ENCODE results near the gene MAGIX.
"Not testable (repeated sequence)": the region's sequence is repeated elsewhere in the genome, so short reads cannot be mapped to it uniquely, and the experiment has no call there.

MAGIX gene

DNA sequence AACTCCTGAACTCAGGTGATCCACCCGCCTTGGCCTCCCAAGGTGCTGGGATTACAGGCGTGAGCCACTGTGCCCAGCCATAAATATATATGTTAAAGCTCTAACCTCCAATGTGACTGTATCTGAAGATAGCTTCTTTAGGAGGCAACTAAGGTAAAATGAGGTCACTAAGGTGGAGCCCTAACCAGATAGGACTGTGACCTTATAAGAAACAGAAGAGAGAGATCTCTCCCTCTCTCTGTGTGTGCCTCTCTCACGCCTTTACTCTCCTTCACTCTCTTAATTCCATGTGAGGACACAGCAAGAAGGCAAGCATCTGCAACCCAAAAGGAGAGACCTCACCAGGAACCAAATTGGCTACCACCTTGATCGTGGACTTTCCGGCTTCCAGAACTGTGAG lies 926 bp upstream of the MAGIX start:
- DNase-seq: no peak

DNA sequence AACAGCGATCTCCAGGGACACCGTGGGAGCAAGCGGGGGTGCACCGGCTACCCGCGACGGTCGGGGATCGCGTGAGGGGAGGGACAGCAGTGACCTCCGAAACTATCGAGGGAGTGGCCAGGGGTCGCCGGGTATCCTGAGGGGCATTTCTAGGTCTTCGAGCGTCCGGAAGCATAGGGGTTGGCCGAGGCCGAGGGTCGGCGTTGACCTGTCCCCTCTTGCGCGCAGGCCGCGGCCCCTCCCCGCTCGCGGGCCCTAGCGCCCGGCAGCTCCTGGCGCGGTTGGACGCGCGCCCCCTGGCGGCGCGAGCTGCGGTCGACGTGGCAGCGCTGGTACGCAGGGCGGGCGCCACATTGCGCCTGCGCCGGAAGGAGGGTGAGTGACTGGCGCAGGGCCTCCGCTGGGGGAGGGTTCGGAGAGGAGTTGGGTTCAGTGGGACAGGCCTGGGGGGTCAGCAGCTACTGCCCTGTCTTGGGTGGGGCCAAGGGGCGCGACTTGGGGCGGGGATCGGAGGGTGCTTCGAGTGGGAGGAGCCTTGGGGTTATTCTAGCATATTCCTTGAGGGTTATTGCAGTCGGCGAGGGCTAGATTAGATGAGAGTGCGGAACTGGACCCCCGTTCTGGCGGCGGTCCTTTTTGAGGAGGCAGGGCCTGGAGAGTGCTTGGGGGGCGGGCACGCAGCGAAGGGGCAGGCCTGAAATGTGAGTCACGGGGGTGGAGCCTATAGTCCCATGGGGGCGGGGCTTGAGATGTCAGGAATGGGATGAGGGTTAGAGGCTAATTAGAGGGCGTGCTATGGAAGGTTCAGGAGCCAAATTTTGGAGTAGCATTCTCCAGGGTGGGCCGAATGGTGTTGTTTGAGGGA lies 1.2 kb downstream of the MAGIX start:
- peak; percentile 85 for DNase-seq

DNA sequence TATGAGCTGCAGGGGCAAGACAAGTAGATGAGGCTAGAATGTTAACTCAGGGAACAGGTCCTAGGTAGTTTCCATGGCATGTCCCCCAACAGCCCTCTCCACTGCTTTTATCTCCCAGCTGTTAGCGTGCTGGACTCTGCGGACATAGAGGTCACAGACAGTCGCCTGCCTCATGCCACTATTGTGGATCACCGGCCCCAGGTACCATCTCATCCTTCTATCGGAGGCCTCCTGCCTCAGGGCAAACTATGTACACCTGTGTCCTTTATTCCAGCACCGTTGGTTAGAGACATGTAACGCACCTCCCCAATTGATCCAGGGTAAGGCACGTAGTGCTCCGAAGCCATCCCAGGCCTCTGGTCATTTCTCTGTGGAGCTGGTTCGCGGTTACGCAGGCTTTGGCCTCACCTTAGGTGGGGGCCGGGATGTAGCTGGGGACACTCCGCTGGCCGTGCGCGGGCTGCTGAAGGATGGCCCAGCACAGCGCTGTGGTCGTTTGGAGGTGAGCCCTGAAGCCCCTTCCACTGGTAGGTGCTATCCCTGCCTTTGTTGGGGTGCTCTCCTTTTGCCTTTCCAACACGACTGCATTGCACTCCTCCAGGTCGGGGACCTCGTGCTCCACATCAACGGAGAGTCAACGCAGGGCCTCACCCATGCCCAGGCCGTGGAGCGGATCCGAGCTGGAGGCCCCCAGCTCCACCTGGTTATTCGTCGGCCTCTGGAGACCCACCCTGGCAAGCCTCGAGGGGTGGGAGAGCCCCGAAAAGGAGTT lies 2.2 kb downstream of the MAGIX start:
- no peak for DNase-seq

GRCh38 chrX:49165901-49166881 lies 3.6 kb downstream of the MAGIX start:
- no peak for DNase-seq

GRCh38 chrX:49166914-49167739 lies 4.6 kb downstream of the MAGIX start:
- peak; percentile 75 for DNase-seq

DNA sequence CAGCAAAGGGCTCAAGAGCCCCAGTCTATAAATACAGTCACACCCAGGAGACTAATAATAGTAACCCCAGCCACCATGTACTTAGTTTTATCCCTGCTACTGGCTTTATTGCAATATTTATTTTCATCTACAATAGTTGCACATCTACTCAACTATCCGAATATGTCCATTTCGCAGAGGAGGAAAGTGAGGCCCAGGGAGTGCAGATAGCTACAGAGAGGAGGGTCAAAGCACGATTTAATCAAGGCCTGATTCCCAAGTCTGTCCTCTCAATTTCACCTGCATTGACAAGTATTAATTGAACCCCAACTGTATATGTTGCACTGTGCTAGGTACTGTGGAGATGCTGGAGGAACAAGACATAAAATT lies 5.2 kb downstream of the MAGIX start:
- no peak for DNase-seq

DNA sequence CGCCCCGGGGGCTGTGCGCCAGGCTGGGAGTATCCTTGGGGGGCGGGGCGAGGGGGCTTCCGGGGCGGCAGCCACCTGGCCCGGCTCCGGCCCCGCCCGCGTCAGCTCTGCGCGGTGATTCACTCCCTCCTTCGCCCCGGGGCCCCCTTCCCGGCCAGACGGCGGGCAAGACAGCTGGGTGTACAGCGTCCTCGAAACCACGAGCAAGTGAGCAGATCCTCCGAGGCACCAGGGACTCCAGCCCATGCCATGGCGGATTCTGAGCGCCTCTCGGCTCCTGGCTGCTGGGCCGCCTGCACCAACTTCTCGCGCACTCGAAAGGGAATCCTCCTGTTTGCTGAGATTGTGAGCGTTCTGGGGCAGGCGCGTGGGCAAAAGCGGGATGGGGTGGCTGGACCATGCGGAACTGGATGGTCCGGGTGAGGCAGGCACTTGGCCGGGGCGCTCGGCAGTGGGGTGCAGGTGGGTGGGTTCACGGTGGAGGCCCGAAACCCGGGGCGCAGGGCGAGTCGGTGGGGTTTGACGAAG lies 9.3 kb downstream of the MAGIX start, which contains the start of gene PLP2:
Gene PLP2 (plus strand): TSS at position 147 of the 528 bp plus-strand sequence. CDS start 103 bp downstream, at position 250.
- DNase-seq: peak; percentile 48

- peak; percentile 45 for DNase-seq
These were observed 9.8 kb downstream of the MAGIX start for GRCh38 chrX:49172280-49172780.

DNA sequence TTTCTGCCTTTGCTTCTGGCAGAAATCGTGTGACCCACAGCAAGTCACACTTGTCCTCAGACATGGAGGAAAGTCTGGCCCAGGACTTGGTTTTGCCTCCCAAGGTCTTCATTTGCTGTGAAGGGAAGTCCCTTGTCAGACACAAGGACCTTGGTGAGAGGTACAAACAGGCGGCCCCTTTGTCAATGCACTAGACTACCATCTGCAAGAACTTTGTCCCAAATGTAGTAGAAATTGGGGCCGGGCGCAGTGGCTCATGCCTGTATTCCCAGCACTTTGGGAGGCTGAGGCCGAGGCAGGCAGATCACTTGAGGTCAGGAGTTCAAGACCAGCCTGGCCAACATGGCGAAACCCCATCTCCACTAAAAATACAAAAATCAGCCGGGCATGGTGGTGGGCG lies 11.0 kb downstream of the MAGIX start:
- not testable (repeated sequence) for DNase-seq

DNA sequence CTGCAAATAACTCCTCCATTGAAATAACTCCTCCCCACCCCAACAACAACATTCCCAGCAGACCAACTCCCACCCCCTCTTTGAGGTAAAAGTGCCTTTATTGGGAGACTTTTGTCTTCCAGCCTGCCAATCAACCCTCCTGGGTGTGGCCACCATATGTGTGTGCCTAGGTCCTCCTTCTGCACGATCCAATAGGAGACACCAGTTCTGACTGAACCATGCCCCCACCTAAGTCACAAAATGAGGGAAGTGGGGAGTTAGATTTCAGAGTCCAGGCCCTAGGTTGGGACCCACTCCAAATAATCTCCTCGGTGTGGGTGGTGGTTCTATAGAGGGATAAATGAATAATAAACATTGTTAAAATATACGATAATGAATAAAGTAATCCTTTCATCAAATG lies 12.2 kb downstream of the MAGIX start:
- no peak for DNase-seq

GRCh38 chrX:49175435-49176274 lies 13.1 kb downstream of the MAGIX start:
- no peak for DNase-seq

DNA sequence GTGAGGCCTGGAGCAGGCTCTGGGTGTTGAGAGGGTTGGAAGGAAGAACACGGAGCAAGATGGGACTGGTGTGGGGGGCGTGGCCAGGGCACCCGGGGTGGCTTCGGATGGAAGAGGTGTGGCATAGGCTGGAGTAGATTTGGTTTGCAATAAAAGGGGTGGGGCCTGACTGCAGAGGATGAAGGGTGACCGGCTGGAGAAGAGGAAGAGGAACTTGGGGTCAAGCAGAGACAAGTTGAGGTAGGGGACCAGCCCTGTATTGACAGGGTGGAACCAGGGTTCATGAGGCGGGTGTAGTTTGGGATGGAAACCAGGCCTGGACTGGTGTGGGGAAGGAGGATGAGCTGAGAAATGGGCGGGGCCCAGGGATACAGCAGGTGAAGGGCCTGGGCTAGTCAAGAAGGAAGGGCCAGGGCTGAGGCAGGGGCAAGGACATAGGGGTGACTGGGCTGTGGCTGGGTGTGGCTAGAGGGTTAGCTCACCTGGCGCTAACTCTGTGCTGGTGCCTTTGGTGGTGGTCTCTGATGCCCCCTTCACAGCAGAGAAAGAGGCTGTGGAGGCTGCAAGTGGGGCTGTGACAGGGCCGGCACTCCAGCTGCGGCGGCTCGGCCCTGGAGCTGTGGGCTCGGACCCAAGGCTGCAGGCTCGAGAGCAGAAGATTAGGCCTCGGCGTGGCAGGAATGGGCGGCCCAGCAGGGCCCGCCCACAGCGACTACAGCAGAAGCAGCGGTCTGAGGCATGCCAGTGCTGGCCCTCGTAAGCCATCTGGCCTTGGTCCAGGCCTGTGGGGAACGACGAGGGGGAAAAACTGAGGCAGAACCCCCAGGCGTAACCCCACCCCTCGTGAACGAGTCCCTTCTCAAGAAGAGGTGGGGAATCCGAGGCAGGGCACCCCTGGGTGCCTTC lies 14.1 kb downstream of the MAGIX start:
- DNase-seq: no peak

DNA sequence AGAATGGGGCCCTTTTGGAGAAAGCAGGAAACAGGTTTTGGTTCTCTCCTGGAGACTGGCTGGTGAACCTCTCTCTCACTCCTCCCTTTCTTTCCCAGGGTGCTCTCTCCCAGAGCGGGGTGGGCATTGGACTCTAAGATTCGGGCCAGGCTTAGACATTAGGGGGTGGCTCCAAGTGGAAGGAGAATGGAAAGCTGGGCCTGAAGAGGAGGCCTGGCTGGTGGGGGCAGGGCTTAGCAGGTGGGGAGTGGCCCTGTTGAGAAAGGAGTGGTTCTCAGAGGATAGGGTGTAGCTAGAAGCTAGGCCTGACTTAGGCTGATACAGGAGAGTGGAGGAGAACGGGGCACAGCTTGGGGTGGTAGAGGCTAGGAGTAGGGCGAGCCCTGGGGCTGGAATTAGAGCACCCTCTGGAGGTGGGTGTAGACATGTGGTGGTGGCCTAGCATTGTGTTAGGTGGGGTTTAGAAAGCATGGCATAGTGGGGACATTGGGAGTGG lies 14.8 kb downstream of the MAGIX start:
- DNase-seq: no peak

GRCh38 chrX:49177873-49178480 lies 15.4 kb downstream of the MAGIX start:
- DNase-seq: no peak

GRCh38 chrX:49178537-49178936 lies 16.0 kb downstream of the MAGIX start:
- DNase-seq: no peak

DNA sequence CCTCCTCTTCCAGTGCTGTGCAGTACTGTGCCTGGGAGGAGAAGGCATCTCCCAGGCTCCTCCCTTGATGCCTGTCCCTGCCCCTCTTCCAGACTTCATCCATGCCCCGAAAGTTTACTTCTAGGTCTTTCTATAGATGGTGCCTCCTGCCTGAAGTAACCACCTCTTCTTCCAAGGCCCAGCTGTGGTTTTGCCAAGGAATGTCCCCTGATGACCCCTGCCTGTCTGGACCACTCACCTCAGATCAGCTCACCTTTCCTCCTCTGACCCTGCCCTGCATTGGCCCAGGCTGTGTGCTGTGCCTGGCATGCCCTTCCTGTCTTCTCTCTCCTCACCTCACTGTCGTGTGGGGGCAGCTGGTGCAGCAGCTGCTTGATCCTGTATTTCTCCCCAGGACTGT lies 16.8 kb downstream of the MAGIX start:
- no peak for DNase-seq

DNA sequence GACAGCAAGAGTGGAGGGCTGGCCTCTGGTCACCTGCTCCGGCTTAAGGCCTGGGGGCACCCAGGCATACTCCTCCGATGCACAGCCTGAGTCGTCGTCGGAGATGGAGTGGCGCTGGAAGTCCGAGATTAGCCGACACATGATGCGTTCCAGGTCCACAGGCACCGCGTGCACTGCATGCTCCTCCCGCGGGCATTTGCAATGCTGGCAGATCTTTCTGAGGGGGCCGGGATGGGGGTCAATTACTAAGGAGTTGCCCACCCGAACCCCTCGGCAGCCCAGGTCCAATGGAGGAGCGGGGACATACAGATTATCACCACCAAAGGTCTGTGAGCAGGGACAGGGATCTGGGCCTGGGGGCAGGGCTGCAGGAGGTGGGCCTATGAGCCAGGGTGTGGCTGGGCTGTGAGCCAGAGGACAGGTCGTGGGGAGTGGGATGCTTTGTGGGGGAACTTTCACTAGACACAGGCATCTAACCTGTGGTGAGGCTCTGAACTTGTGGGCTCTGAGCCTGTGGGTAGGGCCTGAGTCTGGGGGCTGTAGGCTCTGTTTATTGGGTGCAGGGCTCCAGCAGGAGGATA lies 21.2 kb downstream of the MAGIX start:
- DNase-seq: no peak
